OCI-LY7 (cell line): ENCODE data around the gene DBP. TPM values are rescaled to one million over a fixed set of nuclear protein-coding genes. Genes with fewer than 3 reads are reported as not detected.

Experiments
- BruUV-seq: library from RNA; stranded (reverse); fragments of 400-500 nt; replicated peaks from 2 replicates; lab custom pipeline; 2021; lab: Mats Ljungman, UMichigan
- CTCF ChIA-PET: fragments of 300-600 bp; sonication (Branson Sonifier 250); formaldehyde crosslinking; loops from one replicate; lab custom pipeline; 2022; ENCODE audit warnings: antibody characterized with exemption; ENCODE audit not compliant: unreplicated experiment; lab: Charles Lee
- POLR2A ChIA-PET: fragments of 300-600 bp; sonication (Branson Sonifier 250); formaldehyde crosslinking; loops from one replicate; lab custom pipeline; 2022; ENCODE audit warnings: antibody characterized with exemption; lab: Charles Lee
- DNase-seq: peaks from one replicate; pipeline ENCODE4 v3.0.0-alpha.2; 2015; ENCODE audit warnings: low spot score
- H2AFZ ChIP-seq: fragments of 200-600 bp; sonication (generic), shearing (Covaris generic); 2 replicates; pipeline ENCODE4 v1.6.1; 2014; ENCODE audit warnings: mild to moderate bottlenecking, antibody characterized with exemption, low read length, moderate library complexity
- H3K27ac ChIP-seq: fragments of 200-600 bp; sonication (generic); 2 replicates; pipeline ENCODE4 v1.5.1; 2014; ENCODE audit warnings: mixed run types, low read depth, mild to moderate bottlenecking, moderate library complexity, low read length, inconsistent platforms; ENCODE audit not compliant: poor library complexity, severe bottlenecking
- H3K36me3 ChIP-seq: fragments of 200-600 bp; sonication (generic); 2 replicates; pipeline ENCODE4 v1.6.1; 2014; ENCODE audit warnings: mild to moderate bottlenecking, antibody characterized with exemption, low read length, moderate library complexity, mixed read lengths; ENCODE audit not compliant: insufficient read depth
- H3K4me1 ChIP-seq: fragments of 200-600 bp; sonication (generic); 2 replicates; pipeline ENCODE4 v1.5.1; 2014; ENCODE audit warnings: mild to moderate bottlenecking, low read length; ENCODE audit not compliant: insufficient read depth, poor library complexity, severe bottlenecking
- H3K4me2 ChIP-seq: fragments of 200-600 bp; sonication (generic); 2 replicates; pipeline ENCODE4 v1.6.1; 2014; ENCODE audit warnings: mild to moderate bottlenecking, low read length
- H3K4me3 ChIP-seq: fragments of 200-600 bp; sonication (generic); 2 replicates; pipeline ENCODE4 v1.5.1; 2014; ENCODE audit warnings: mild to moderate bottlenecking, low read depth, low read length; ENCODE audit not compliant: poor library complexity, severe bottlenecking
- H3K79me2 ChIP-seq: fragments of 200-600 bp; sonication (generic); 2 replicates; pipeline ENCODE4 v1.6.1; 2016; ENCODE audit warnings: low read depth, mild to moderate bottlenecking, low read length, moderate library complexity, mixed read lengths; ENCODE audit not compliant: insufficient read depth
- H3K9me2 ChIP-seq: fragments of 200-600 bp; sonication (generic); 2 replicates; pipeline ENCODE4 v1.6.1; 2016; ENCODE audit warnings: mild to moderate bottlenecking, low read length, mixed read lengths; ENCODE audit not compliant: insufficient read depth
- H3K9me3 ChIP-seq: fragments of 200-600 bp; sonication (generic); 2 replicates; pipeline ENCODE4 v1.6.1; 2014; ENCODE audit warnings: mild to moderate bottlenecking, mixed run types, low read length, mixed read lengths
- H4K20me1 ChIP-seq: fragments of 200-600 bp; sonication (generic); 2 replicates; pipeline ENCODE4 v1.6.1; 2014; ENCODE audit warnings: mild to moderate bottlenecking, antibody characterized with exemption, low read length, moderate library complexity, mixed read lengths; ENCODE audit not compliant: insufficient read depth
- EZH2phosphoT487 ChIP-seq: fragments of 200-600 bp; sonication (generic); IDR thresholded peaks from 2 replicates; pipeline ENCODE4 v1.6.1; 2018; ENCODE audit warnings: low read depth, borderline replicate concordance, mild to moderate bottlenecking, mixed run types, antibody characterized with exemption, low read length, moderate library complexity, mixed read lengths
- intact Hi-C: fragments of 100-400 bp; cut with micrococcal nuclease; formaldehyde crosslinking; loops from one replicate; pipeline ENCODE4 v1.10.0; 2022; ENCODE audit not compliant: unreplicated experiment
- total RNA-seq, 2 experiments: library from RNA; depleted of rRNA in 1 of 2; stranded (reverse); fragments of >200 nt in 1 of 2; shearing (Covaris generic) in 1 of 2; gene quantifications; 2 replicates each; pipeline ENCODE4 v1.2.3, GENCODE V29; 2014 to 2022
- TF ChIP-seq, protein P1 (sequence below): fragments of 200-600 bp; sonication (generic); conservative IDR thresholded peaks from 2 replicates; pipeline ENCODE4 v1.5.1; 2014; ENCODE audit warnings: mild to moderate bottlenecking, antibody characterized with exemption, low read length, moderate library complexity, mixed read lengths

Gene DBP
- total RNA-seq, 2 experiments from 2014 or later = 15.7 to 35.6 TPM

DNA sequence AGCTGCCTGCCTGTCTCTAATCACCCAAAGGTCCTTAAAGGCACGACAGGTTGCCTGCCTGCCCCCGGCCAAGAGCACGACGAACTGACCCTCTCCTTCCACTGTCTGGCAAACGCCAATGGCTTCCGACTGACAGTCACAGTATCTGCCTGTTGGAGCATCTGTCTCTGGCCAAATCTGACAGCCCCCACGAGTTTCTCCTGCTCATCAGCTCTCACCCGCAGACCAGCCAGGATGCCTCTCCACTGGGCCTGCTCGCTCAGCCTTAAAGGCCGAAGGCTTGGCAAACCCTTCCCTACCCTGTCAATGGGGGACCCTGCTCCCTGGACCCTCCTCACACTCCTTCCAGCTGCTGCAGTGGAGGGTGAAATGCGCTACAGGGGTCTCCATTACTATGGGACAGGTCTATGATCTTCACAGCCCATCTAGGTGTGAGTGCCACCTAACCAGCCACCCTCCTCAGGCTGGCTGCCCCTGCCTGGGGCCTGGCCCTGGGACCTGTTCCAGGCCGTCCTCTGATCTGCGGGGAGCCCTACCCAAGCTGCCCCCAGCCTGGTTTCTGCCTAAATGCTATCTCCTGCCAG lies 23.2 kb downstream of the DBP start:
- peaks cover 40% of the 10 kb centered on the region for H3K4me1 ChIP-seq
- TF ChIP-seq, protein P1, sequence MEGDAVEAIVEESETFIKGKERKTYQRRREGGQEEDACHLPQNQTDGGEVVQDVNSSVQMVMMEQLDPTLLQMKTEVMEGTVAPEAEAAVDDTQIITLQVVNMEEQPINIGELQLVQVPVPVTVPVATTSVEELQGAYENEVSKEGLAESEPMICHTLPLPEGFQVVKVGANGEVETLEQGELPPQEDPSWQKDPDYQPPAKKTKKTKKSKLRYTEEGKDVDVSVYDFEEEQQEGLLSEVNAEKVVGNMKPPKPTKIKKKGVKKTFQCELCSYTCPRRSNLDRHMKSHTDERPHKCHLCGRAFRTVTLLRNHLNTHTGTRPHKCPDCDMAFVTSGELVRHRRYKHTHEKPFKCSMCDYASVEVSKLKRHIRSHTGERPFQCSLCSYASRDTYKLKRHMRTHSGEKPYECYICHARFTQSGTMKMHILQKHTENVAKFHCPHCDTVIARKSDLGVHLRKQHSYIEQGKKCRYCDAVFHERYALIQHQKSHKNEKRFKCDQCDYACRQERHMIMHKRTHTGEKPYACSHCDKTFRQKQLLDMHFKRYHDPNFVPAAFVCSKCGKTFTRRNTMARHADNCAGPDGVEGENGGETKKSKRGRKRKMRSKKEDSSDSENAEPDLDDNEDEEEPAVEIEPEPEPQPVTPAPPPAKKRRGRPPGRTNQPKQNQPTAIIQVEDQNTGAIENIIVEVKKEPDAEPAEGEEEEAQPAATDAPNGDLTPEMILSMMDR = no peak
- no peak for TF ChIP-seq EZH2phosphoT487
- no peak overlapping the region for H2AFZ ChIP-seq
- H3K27ac ChIP-seq = no peak overlapping the region
- no peak for DNase-seq
- intact Hi-C loops = no loop called here
- H3K36me3 ChIP-seq = peaks cover 84% of the 10 kb centered on the region
- H3K4me2 ChIP-seq = no peak overlapping the region
- H3K9me3 ChIP-seq = no peaks in the 10 kb centered on the region
- ChIA-PET CTCF (no interaction called here), POLR2A (no interaction called here)
- peaks cover 27% of the 10 kb centered on the region for H4K20me1 ChIP-seq
- no TSS peak for BruUV-seq
- H3K9me2 ChIP-seq = no peaks in the 10 kb centered on the region
- H3K79me2 ChIP-seq = peaks cover 31% of the 10 kb centered on the region
- H3K4me3 ChIP-seq = no peak overlapping the region

- DNase-seq = no peak
- intact Hi-C loops = no loop called here
- H3K4me1 ChIP-seq = peaks cover 42% of the 10 kb centered on the region
- TF ChIP-seq, protein P1 = no peak
- no peak for TF ChIP-seq EZH2phosphoT487
- ChIA-PET POLR2A (no interaction called here), CTCF (no interaction called here)
- peaks cover 24% of the 10 kb centered on the region for H3K79me2 ChIP-seq
- no peaks in the 10 kb centered on the region for H3K9me2 ChIP-seq
- H3K36me3 ChIP-seq = peaks cover 78% of the 10 kb centered on the region
- no peak overlapping the region for H3K27ac ChIP-seq
- H2AFZ ChIP-seq = no peak overlapping the region
- peaks cover 23% of the 10 kb centered on the region for H4K20me1 ChIP-seq
- H3K4me2 ChIP-seq = no peak overlapping the region
- H3K4me3 ChIP-seq = no peak overlapping the region
- no peaks in the 10 kb centered on the region for H3K9me3 ChIP-seq
- BruUV-seq = no TSS peak
These were observed 23.9 kb downstream of the DBP start for GRCh38 chr19:48613024-48613851.

DNA sequence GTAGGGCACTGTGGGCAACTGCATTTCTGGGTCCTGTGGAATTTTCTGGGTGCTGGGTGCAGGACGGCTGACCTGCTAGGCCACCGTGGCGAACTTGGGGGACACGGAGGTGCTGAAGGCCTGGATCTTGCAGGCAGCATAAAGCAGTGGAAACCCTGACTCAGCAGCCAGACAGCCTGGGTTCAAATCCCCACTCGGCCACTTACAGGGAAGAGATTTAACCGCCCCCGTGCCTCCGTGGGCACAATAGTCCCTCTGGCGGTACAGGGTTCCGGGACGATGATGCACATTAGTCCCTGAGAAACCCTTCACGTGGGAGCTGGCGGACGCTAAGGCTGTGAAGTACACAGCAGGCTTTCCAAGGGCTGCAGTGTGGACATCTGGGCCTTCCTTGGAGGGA lies 25.3 kb downstream of the DBP start:
- Histone ChIP-seq H2AFZ (no peak overlapping the region), H3K27ac (no peak overlapping the region), H4K20me1 (peaks cover 9% of the 10 kb centered on the region; the same call in 1 of the 2 replicates), H3K4me3 (no peak overlapping the region), H3K4me1 (peaks cover 31% of the 10 kb centered on the region), H3K9me2 (no peaks in the 10 kb centered on the region), H3K4me2 (no peak overlapping the region), H3K36me3 (peaks cover 74% of the 10 kb centered on the region), H3K79me2 (peaks cover 10% of the 10 kb centered on the region), H3K9me3 (no peaks in the 10 kb centered on the region)
- TF ChIP-seq, protein P1 = no peak
- TF ChIP-seq EZH2phosphoT487 = no peak
- no peak for DNase-seq
- intact Hi-C loops = no loop called here
- BruUV-seq = no TSS peak
- POLR2A ChIA-PET = no interaction called here
- CTCF ChIA-PET = no interaction called here
